ENCODE measurements around the gene SLX4.

GRCh38 chr16:3584412-3584811 lies 27.0 kb downstream of the SLX4 start:
- no peak for TF ChIP-seq EZH2 (IDR thresholded peaks at IDR 0.05)
- TF ChIP-seq POLR2AphosphoS5 (IDR thresholded peaks at IDR 0.05; ENCODE audit: borderline replicate concordance, low read depth, low read length) = no peak
